Retinal pigment epithelial cell (primary cell): ENCODE measurements around the gene COL6A5.

Source experiments
- DNase-seq: peaks from one replicate; pipeline ENCODE4 v3.0.0-alpha.2; 2010; ENCODE audit warnings: low read depth
- H3K4me3 ChIP-seq: 2 replicates; pipeline ENCODE4 v1.5.1; 2011; ENCODE audit warnings: mild to moderate bottlenecking, low read length, control low read depth, moderate library complexity
- TF ChIP-seq, protein P1 (sequence below): conservative IDR thresholded peaks from 2 replicates; pipeline ENCODE4 v1.5.1; 2011; ENCODE audit warnings: low read depth, low read length, control low read depth, inconsistent platforms

COL6A5 gene

DNA sequence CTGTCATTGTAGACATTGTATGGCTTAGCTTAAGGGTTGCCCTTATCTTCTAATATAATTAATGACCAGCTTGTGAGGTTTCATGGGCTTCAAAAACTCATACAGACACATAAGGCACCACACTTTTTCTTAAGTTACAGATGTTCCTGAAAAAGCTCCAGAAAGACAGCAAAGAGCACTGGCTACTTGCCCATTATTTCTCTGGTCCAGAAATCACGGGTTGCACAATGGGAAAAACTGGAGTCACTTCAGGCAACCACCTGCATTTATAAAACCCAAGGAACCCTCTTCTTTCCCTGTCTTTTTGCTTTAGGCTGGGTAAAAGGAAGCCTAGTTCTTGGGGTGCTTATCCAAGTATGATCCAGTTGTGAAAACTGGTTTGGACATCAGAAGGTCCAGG is 169.2 kb downstream of the COL6A5 start:
- DNase-seq: no peak
- no peak overlapping the region for H3K4me3 ChIP-seq
- TF ChIP-seq, protein P1, sequence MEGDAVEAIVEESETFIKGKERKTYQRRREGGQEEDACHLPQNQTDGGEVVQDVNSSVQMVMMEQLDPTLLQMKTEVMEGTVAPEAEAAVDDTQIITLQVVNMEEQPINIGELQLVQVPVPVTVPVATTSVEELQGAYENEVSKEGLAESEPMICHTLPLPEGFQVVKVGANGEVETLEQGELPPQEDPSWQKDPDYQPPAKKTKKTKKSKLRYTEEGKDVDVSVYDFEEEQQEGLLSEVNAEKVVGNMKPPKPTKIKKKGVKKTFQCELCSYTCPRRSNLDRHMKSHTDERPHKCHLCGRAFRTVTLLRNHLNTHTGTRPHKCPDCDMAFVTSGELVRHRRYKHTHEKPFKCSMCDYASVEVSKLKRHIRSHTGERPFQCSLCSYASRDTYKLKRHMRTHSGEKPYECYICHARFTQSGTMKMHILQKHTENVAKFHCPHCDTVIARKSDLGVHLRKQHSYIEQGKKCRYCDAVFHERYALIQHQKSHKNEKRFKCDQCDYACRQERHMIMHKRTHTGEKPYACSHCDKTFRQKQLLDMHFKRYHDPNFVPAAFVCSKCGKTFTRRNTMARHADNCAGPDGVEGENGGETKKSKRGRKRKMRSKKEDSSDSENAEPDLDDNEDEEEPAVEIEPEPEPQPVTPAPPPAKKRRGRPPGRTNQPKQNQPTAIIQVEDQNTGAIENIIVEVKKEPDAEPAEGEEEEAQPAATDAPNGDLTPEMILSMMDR: no peak

DNA sequence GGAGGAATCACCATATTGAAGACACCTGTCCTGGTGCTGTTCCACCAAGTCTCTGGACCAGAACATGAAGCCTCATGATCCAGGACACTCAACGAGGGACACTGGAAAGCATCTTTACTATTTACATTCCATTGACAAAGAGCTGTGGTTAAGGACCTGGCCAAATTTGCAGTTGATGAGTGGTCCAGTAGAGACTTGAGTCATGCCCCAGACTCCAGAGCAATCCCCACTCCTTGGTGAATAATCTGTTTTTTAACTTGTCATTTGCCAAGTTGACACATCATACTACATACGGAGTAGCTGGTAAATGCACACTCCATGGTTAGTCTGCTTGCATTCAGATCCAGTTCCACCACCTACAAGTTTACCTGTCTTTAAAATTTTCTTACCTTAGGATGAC is 170.3 kb downstream of the COL6A5 start:
- no peak overlapping the region for H3K4me3 ChIP-seq
- TF ChIP-seq, protein P1: no peak
- DNase-seq: no peak

DNA sequence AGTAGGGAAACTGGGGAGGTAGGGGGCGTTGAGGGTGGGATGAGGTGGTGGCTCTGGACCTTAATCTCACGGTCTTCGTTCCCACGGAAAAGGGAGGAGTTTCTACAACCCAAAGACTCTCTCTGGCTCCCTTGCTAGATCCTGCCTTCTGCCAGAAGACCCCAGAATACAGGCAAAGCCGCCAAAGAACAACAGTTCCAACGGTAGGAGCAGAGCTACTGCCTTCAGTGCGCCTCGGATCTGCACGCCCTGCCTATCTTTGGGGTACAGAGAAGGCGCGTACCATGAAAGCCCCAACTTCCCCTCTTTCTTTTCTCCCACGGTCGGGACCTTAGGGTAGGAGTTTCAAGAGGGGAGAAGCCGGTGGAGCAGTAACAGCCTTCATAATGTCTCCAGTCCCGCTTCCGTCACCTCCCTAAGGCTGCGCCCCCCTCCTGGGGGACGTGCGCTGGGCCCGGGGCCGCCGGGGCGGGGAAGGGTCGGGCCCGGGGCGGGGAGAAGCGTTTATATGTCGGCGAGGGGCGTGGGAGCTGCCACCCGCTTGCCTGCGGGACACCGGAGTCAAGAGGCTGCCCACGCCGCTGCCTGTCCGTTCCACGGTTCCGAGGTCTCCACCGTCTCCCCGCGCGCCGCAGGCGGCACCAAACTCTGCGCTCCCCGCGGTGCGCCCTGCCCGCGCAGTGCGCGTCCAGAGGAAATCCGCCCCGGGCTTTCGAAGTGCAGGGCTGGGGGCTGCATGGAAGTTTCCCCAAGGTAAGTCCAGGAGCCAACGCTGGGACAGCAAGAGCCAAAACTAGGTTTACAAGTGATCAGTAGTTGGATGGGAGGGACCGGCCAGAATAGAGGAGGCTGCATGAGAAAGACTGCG is 171.4 kb downstream of the COL6A5 start, which contains the start of gene COL6A6:
Gene COL6A6, plus strand, starts transcription at position 533 of the 868 bp plus-strand sequence. CDS start 43,188 bp downstream, outside the sequence.
- H3K4me3 ChIP-seq: no peak within 1 kb of the TSS
- TF ChIP-seq, protein P1: no peak
- DNase-seq: no peak

DNA sequence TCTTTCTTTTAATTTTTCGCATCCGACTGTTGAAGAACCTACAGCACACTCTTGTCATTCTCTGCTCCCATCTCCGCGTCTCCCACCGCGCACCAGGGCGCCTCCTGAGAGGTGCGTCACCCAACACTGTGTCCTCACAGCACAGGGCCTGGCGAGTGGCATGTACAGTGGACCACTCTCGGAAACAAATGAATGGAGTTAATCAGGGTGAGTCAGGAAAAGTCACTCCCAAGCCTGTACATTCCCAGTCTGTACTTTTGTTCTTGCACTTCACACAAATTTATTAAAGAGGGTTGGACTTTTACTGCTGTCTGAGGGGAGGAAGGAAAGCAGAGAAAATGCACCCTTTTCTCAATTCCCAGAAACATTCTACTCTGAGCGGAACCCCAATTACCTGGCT is 172.1 kb downstream of the COL6A5 start:
- TF ChIP-seq, protein P1: no peak
- H3K4me3 ChIP-seq: no peak overlapping the region
- DNase-seq: no peak

DNA sequence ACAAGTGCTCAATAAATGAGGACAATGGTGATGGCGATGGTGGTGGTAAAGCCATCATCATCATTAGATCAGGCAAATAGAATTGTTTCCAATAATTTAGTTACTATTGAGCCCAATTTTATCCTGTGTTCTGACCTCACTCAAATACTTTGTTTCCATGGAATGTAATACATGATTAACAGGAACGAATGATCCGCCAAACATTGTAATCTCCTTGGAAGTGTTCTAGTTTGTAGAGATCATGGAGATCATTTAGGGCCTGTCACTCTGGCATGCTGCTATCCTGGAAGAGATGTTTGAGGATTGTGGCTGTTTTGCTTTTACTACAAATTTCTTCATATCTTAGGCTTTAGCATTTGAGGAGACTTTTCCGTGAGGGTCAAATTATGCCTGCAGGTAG is 174.3 kb downstream of the COL6A5 start:
- no peak overlapping the region for H3K4me3 ChIP-seq
- TF ChIP-seq, protein P1: no peak
- no peak for DNase-seq

DNA sequence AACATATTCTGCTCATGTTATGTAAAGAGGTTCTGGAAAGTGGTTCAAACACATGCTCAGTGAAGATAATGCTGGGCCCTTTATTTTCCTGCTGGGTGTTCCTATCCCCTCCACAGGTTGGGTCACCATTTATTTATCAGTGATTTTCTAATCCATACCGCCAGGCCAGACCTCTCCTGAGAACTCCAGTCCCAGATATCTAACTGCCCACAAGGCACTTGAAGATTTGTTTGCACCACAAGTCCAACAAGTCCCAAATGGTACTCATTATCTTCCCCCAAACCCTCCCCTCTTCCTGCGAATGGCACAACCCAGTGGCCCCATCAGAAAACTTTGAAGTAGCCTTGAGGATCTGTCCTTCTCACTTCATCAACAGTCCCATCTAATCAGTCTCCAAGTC is 176.9 kb downstream of the COL6A5 start:
- TF ChIP-seq, protein P1: no peak
- DNase-seq: no peak
- no peak overlapping the region for H3K4me3 ChIP-seq

DNA sequence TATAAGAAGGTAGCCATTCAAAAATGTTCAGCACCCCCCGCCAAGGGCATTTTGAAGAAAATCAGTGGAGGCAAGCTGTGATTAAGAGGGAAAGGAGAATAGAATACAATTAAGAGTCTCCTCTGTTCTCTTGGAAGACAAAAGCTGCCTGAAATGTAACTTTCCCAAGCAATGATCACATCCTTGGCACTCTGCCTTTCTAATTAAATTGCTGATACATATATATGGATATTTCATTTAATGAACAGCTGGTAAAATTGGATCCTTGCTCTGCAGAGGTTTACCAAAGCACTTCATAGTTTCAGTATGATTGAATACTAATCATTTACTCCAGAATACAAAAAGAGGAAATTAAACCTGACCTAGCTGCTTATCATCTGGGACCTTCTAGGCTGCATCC is 182.0 kb downstream of the COL6A5 start:
- no peak for DNase-seq
- TF ChIP-seq, protein P1: no peak
- H3K4me3 ChIP-seq: no peak overlapping the region
